Stimulated activated CD8-positive, alpha-beta memory T cell treated with anti-CD3 and anti-CD28 coated beads, Interleukin-7, amount 100 ng/mL, for 1 hour (primary cell): Measurements from ENCODE around the gene NMT1.
"Not testable (repeated sequence)": the region's sequence is repeated elsewhere in the genome, so short reads cannot be mapped to it uniquely, and the experiment has no call there.

ENCODE experiments used
- DNase-seq, 2 donors: peaks; one replicate each; pipeline ENCODE4 v3.0.0-alpha.2; 2020; ENCODE audit warnings: low read depth in 2 of 2

NMT1 gene

GRCh38 chr17:45120558-45120957 lies 59.4 kb downstream of the NMT1 start:
- no peak for DNase-seq

GRCh38 chr17:45121055-45121454 lies 59.9 kb downstream of the NMT1 start:
- no peak for DNase-seq

- DNase-seq: no peak
Measured at GRCh38 chr17:45123076-45123770, 62.1 kb downstream of the NMT1 start.

GRCh38 chr17:45123930-45124796 lies 63.0 kb downstream of the NMT1 start:
- DNase-seq: no peak

GRCh38 chr17:45124797-45125122 lies 63.6 kb downstream of the NMT1 start:
- DNase-seq: not testable (repeated sequence)

GRCh38 chr17:45125509-45125908 lies 64.4 kb downstream of the NMT1 start:
- DNase-seq: no peak

GRCh38 chr17:45127207-45127547 lies 66.1 kb downstream of the NMT1 start:
- no peak for DNase-seq

GRCh38 chr17:45127548-45128300 lies 66.6 kb downstream of the NMT1 start:
- no peak for DNase-seq

GRCh38 chr17:45128331-45128730 lies 67.2 kb downstream of the NMT1 start:
- DNase-seq: no peak

GRCh38 chr17:45128989-45129388 lies 67.9 kb downstream of the NMT1 start:
- no peak for DNase-seq

- no peak for DNase-seq
Measured at GRCh38 chr17:45129426-45129939, 68.4 kb downstream of the NMT1 start.

GRCh38 chr17:45129940-45130680 lies 69.0 kb downstream of the NMT1 start:
- DNase-seq: no peak

- DNase-seq: no peak
Measured at GRCh38 chr17:45130681-45131615, 69.8 kb downstream of the NMT1 start.

- DNase-seq: peak in 1 of 2 donors; percentile 24
Measured at GRCh38 chr17:45131616-45132319, 70.7 kb downstream of the NMT1 start.

- DNase-seq: no peak
Measured at GRCh38 chr17:45132320-45132571, 71.1 kb downstream of the NMT1 start, which contains the start of gene PLCD3. PLCD3 (minus strand) TSS chr17:45132515; CDS start chr17:45132410, 105 bp downstream.

GRCh38 chr17:45132572-45133463 lies 71.7 kb downstream of the NMT1 start:
- DNase-seq: peak in 1 of 2 donors; percentile 49

- DNase-seq: peak; percentile 96 to 98
Measured at GRCh38 chr17:45135192-45135977, 74.3 kb downstream of the NMT1 start, which contains the start of gene ACBD4. ACBD4 (plus strand) TSS chr17:45135687; CDS start chr17:45136145, 458 bp downstream.
